Gastroesophageal sphincter (tissue), 3 donors: ENCODE data around the gene ITGA11.

Source experiments
- CTCF ChIP-seq, 4 experiments: fragments of 200-600 bp in 2 of 4; fragments of 450-650 bp in 2 of 4; sonication (generic) in 1 of 4; IDR thresholded peaks; one replicate each; pipeline ENCODE4 v1.5.1; 2017 to 2019; ENCODE audit warnings: antibody characterized with exemption in 4 of 4, mild to moderate bottlenecking in 2 of 4, moderate library complexity in 2 of 4
- EP300 ChIP-seq: sonication (generic); formaldehyde crosslinking; IDR thresholded peaks from one replicate; pipeline ENCODE4 v1.6.1; 2017; ENCODE audit warnings: antibody characterized with exemption, mild to moderate bottlenecking
- POLR2A ChIP-seq, 2 donors: fragments of 450-650 bp; IDR thresholded peaks; one replicate each; pipeline ENCODE4 v1.6.1; 2017; ENCODE audit warnings: antibody characterized with exemption in 2 of 2, mild to moderate bottlenecking in 2 of 2, moderate library complexity in 1 of 2
- POLR2AphosphoS5 ChIP-seq: sonication (generic); formaldehyde crosslinking; IDR thresholded peaks from one replicate; pipeline ENCODE4 v1.6.1; 2017; ENCODE audit warnings: antibody characterized with exemption

- TF ChIP-seq CTCF (IDR thresholded peaks at IDR 0.05), result no peak
- no peak for TF ChIP-seq POLR2A (IDR thresholded peaks at IDR 0.05)
- no peak for TF ChIP-seq POLR2AphosphoS5
- TF ChIP-seq EP300, result no peak
These were observed 94.1 kb downstream of the ITGA11 start for GRCh38 chr15:68337826-68338225.
